Measurements from ENCODE around the gene RAC2. TPM values are rescaled to one million over a fixed set of nuclear protein-coding genes. Genes with fewer than 3 reads are reported as not detected.

RAC2 gene
- total and polyA plus RNA-seq, 11 donors = 1.3 to 60.5 (median 3.8) TPM

- 66 to 72% (median 70%) methylated on average over 6 of the region's 6 CpGs for WGBS, 4 donors
- no peak overlapping the region for H3K27ac ChIP-seq
- no peaks in the 10 kb centered on the region for H3K36me3 ChIP-seq
- TF ChIP-seq POLR2A (IDR thresholded peaks at IDR 0.05) = no peak
- no peak for TF ChIP-seq CTCF (IDR thresholded peaks at IDR 0.05)
- peaks cover 0 to 25% (median 0%) of the 10 kb centered on the region in 12 donors for H3K4me1 ChIP-seq
- ATAC-seq (no peak), DNase-seq (no peak)
- H3K9me3 ChIP-seq = no peaks in the 10 kb centered on the region
- intact Hi-C loops (cut with DNase I) = no loop called here
- no peak overlapping the region for H3K4me3 ChIP-seq
- H3K27me3 ChIP-seq = peaks cover 0 to 37% (median 9%) of the 10 kb centered on the region in 9 donors
Observed at GRCh38 chr22:37248251-37248650, 4.2 kb upstream of the RAC2 start.

GRCh38 chr22:37245740-37246139 lies 1.7 kb upstream of the RAC2 start:
- TF ChIP-seq CTCF (IDR thresholded peaks at IDR 0.05) (no peak), POLR2A (IDR thresholded peaks at IDR 0.05) (no peak)
- DNase-seq = no peak
- Histone ChIP-seq H3K9me3 (no peaks in the 10 kb centered on the region), H3K4me1 (peaks cover 0 to 50% (median 0%) of the 10 kb centered on the region in 12 donors), H3K27me3 (peaks cover 0 to 51% (median 23%) of the 10 kb centered on the region in 9 donors), H3K4me3 (no peak overlapping the region), H3K27ac (peak overlapping the region in 1 of 12 donors; percentile 90), H3K36me3 (peaks cover 0 to 7% (median 0%) of the 10 kb centered on the region in 9 donors)
- ATAC-seq = no peak
- 73 to 78% (median 76%) methylated on average over 6 of the region's 6 CpGs for WGBS, 4 donors
- intact Hi-C loops (cut with DNase I) = no loop called here

- H3K4me1 ChIP-seq = peaks cover 0 to 56% (median 0%) of the 10 kb centered on the region in 12 donors
- H3K27me3 ChIP-seq = peaks cover 0 to 52% (median 29%) of the 10 kb centered on the region in 9 donors
- intact Hi-C loops (cut with DNase I) = no loop called here
- no peaks in the 10 kb centered on the region for H3K9me3 ChIP-seq
- TF ChIP-seq CTCF (IDR thresholded peaks at IDR 0.05) (no peak), POLR2A (IDR thresholded peaks at IDR 0.05) (no peak)
- H3K36me3 ChIP-seq = peaks cover 0 to 13% (median 0%) of the 10 kb centered on the region in 9 donors
- peak overlapping the region in 1 of 12 donors; percentile 77 for H3K4me3 ChIP-seq
- peak overlapping the region in 1 of 12 donors; percentile 90 for H3K27ac ChIP-seq
- DNase-seq (no peak), ATAC-seq (no peak)
- WGBS, 4 donors = 59 to 67% (median 63%) methylated on average over 16 to 22 of the region's 22 CpGs
Observed at GRCh38 chr22:37244922-37245722, 1.1 kb upstream of the RAC2 start.

DNA sequence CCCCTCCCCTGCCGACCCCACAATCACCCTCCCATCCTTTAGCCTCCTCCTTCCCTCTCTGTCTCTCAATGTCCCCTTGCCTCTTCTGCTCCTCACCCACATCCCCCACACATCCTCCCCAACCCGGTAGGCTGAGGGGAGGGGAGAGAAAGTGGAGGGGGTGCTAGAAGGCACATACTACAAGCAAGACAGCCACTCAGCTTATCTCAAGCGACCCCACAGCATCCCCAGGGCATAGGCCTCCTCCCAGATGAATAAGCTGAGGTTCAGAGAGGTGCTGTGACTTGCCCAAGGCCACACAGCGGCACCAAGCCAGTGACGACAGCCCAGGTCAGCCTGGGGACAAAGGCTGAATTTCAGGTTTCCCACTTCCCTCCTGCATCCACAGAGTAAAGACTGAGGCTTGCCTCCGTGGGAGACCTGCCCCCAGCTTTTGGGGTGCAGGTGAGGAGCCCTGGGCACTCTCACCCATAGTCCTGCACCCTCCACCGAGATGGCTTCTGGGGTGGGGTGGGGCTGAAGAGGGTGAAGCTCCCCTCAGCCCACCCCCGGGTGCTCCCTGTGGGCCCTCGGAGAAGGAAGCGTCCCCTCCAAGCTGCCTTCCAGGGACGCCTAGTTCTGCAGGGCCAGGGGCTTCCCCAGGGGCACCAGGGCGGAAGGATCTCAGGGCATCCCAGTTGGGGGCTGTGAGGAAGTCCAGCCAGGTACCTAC lies 511 bp downstream of the RAC2 start:
- H3K4me3 ChIP-seq = peak overlapping the region in 11 of 12 donors; percentile 4 to 77 (median 33)
- H3K4me1 ChIP-seq = peaks cover 0 to 64% (median 0%) of the 10 kb centered on the region in 12 donors
- H3K9me3 ChIP-seq = no peaks in the 10 kb centered on the region
- intact Hi-C loops (cut with DNase I) = no loop called here
- DNase-seq (no peak), ATAC-seq (peak in 2 of 4 donors; percentile 5 to 8)
- peaks cover 0 to 67% (median 36%) of the 10 kb centered on the region in 9 donors for H3K27me3 ChIP-seq
- no peak for TF ChIP-seq POLR2A (IDR thresholded peaks at IDR 0.05)
- TF ChIP-seq CTCF (IDR thresholded peaks at IDR 0.05) = no peak
- peak overlapping the region in 3 of 12 donors; percentile 14 to 90 (median 30) for H3K27ac ChIP-seq
- H3K36me3 ChIP-seq = peaks cover 0 to 18% (median 0%) of the 10 kb centered on the region in 9 donors
- 31 to 61% (median 43%) methylated on average over 9 to 12 of the region's 12 CpGs for WGBS, 4 donors
